HG02943 (cell line): Measurements from ENCODE around the gene FRRS1.
A peak's percentile ranks its signal among the peaks of the same experiment; 100 is the strongest.

Source experiments
- ATAC-seq: cut with Tn5 transposase; IDR thresholded peaks from one replicate; pipeline ENCODE4 v1.9.1; 2021; ENCODE audit warnings: mild to moderate bottlenecking, low read depth, moderate library complexity; ENCODE audit not compliant: unreplicated experiment

FRRS1 gene

GRCh38 chr1:99735852-99736251 lies 30.6 kb downstream of the FRRS1 start:
- no peak for ATAC-seq

GRCh38 chr1:99731384-99731783 lies 35.1 kb downstream of the FRRS1 start:
- no peak for ATAC-seq

DNA sequence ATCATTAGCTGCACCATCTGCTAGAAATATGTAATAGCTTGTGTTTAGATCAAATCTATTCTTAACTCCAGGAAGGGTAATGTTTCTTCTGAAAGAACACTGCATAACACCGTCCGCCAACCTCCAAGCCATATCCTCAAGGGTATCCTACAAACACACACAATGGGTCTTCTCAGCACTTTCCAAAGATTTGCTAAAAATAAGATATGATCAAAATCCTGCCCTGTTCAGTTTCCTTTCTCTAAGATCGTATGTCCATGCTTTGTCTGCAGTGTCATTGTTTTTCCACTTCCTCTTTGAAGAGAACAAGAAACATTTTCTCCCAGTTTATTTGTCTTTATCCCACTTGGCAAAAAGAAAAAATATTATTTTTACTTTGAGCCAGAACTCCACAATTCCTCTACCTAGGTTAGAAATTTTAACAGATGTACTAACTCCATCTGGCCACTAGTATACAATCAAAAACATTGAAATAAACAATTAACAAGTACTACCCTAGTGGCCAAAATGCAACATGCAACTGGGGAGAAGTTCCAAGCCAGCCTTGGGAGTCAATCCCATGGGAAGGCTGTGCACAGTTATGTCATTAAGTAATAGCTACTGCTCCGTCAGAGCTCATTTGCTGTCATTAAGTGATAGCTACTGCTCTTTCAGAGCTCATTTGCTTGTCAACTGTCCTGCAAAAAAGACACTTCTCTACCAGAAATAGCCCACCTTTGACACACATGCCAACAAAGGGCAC lies 37.8 kb downstream of the FRRS1 start:
- ATAC-seq, result no peak

GRCh38 chr1:99727575-99728185 lies 38.8 kb downstream of the FRRS1 start:
- no peak for ATAC-seq

DNA sequence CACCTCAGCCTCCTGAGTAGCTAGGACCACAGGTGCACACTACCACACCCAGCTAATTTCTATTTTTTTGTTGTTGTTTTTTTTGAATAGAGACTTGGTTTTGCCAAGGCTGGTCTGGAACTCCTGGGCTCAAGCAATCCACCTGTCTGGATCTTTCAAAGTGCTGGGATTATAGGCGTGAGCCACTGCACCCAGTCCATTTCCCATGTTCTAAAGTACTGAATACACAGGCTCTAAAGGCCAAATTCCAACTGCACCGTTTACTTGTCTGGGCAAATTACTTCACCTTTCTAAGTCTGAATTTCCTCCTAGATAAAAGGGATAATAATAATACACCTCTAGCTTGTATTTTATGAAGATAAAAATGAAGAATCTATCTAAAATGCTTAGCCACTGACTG lies 39.6 kb downstream of the FRRS1 start:
- no peak for ATAC-seq

- no peak for ATAC-seq
These were observed 40.0 kb downstream of the FRRS1 start for GRCh38 chr1:99726407-99726806.

- no peak for ATAC-seq
These were observed 40.4 kb downstream of the FRRS1 start for GRCh38 chr1:99725996-99726395.

- no peak for ATAC-seq
These were observed 43.2 kb downstream of the FRRS1 start for GRCh38 chr1:99723251-99723650.

DNA sequence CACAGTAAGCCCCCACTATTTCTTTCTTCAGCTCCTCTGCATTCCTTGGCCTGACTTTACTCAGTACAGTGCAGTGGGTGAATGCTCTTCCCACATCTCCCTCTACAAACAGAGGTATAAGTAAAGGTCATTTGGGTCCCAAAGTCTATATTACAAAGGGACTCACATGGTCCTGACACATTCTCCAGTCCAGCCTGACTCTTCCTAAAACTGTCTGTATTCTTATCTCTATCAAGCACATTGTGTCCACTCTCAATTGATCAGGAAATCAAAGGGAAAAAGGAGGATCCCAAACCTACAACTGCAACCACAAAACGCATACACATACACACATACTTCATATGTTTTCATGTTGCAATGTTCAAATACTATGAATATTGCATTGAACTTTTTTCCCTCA lies 49.4 kb downstream of the FRRS1 start:
- no peak for ATAC-seq

DNA sequence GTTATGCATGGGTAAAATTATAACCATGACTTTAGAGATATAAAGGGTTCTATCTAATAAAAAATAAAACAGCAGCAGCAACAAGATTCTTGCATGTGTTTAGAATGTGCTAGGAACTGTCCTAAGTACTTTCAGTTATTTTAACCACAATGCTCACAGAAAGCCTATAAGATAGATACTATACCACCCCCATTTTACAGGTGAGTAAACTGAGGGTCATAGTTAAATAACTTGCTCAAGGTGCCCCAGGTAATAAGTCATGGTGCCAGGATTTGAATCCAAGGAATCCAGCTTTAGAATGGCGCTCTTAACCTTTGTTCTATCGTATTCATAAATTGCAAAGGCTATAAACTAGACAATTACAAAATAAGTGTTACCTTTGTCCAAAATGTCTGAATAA lies 53.4 kb downstream of the FRRS1 start:
- no peak for ATAC-seq

DNA sequence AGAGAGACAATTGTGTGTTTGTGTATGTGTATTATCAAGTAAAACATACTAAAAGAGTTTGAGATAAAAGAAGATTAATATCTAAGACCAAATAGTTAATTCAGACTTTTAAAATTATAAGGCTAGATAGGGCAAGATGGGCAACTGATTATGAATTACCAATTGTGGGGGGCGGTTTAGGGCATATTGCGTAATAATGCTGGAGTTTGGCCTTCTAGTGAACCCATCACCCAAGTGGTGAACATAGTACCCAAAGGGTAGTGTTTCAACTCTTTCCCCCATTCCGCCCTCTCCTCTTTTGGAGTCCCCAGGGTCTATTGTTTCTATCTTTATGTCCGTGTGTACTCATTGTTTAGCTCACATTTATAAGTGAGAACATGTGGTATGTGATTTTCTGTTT lies 55.4 kb downstream of the FRRS1 start:
- no peak for ATAC-seq

DNA sequence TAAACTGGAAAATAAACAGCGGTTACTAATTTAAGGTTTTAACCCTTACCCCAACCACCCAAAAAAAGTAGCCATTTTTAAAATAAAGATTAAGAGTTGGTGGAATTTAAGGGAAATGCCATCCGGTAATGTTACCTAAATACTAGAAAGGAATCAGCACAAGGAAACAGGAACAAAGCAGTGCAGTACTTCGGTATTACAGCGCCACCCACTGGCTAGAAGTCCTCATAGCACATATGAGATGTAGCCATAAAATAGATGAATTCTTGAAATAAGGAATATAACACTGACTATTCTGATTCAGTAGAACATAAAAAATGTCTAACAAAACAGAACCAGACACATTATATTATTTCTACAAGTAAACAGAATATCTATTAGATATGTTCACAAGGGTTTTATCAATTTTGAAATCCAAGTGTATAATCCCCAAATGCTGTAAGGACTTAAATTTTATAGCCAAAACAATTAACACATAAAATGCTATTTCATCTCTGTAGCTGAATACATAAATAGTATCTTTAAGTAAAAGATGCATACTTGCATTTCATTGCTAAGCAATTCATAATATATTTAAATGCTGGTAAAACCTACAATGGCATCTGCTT lies 58.8 kb downstream of the FRRS1 start:
- no peak for ATAC-seq

DNA sequence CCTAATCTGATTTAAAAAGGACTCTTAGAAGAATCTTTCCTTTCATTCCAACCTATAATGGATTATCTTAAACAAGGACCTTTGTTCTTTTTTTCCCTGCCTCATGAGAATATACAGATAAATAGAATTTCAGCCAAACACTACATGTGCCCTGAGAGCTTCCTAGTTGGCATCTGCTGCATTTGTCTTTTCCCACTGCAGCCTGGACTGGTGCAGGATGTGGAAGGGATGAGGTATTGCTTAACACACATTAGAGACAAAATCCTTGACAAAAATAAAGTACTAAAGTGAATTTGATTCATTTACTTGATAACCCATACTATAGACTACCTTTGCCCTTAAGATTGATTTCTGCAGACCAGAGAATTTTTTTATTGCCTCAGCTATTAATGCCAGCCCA lies 61.0 kb downstream of the FRRS1 start:
- ATAC-seq, result no peak

DNA sequence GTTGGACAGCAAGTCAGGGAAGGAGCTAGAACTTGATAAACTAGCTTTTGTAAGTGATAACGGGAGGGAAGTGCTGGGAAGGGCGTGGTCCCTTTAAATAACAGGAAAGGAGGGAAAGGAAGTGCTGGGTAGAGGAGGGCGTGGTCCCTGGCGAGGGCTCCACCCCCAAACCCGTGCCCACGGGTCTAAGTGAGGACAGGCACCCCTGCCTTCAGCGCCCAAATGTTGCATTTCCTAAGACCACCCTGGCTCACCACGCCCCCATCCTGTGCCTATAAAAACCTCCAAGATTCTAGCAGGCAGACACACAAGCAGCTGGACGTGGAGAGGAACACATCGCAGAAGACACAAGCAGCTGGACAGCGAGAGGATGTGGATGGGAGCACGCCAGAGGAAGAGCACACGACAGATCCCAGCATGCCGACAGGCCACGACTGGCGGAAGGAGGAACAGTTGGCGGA lies 62.0 kb downstream of the FRRS1 start:
- no peak for ATAC-seq

DNA sequence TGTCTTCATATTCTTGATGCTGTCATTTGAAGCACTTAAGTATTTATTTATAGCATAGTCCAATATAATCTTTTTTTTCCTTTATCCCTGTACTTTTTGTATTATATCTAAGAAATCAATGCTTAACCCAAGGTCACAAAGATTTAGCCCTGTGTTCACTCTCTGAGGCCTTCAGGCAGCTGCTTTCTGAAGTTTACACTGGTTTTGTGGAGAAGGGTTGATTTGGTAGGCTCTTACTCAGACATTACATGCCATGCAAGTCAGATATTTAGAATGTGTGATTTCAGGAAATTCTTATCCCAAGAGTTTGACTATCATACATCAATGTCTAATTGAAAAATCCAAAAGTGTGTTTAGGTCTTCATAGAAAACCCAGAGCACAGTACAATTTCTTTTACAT lies 64.2 kb downstream of the FRRS1 start:
- no peak for ATAC-seq

DNA sequence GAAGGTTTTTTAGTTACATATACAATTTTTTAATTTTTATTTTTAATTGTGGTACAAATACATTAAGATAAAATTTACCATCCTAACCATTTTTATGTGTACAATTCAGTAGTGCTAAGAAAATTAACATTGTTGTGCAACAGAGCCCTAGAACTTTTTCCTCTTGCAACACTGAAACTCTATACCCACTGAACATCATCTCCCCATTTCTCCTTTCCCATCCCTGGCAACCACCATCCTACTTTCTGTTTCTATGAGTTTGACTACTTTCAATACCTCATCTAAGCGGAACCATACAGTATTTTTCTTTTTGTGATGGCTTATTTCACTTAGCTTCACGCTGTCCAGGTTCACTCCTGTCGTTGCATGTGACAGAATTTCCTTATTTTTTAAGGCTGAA lies 66.4 kb downstream of the FRRS1 start:
- no peak for ATAC-seq

DNA sequence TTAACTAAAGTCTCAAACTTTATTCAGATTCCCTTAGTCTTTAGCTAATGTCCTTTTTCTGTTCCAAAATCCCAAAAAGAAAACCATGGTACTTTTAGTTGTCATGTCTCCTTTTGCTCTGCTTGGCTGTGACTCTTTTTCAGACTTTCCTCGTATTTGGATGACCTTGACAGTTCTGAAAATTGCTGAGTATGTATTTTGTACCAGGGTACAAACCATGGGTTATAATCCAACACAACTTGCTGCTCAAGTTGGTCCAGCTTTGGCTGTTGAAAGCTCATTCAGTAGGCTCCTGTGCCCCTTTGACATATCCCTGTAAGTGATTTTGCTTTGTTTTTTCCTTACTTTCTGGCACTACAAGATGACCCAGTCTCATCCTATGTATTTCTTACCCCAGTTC lies 68.9 kb downstream of the FRRS1 start:
- ATAC-seq, result no peak

- no peak for ATAC-seq
These were observed 69.8 kb downstream of the FRRS1 start for GRCh38 chr1:99696616-99697015.

GRCh38 chr1:99691175-99691574 lies 75.3 kb downstream of the FRRS1 start:
- ATAC-seq, result no peak

DNA sequence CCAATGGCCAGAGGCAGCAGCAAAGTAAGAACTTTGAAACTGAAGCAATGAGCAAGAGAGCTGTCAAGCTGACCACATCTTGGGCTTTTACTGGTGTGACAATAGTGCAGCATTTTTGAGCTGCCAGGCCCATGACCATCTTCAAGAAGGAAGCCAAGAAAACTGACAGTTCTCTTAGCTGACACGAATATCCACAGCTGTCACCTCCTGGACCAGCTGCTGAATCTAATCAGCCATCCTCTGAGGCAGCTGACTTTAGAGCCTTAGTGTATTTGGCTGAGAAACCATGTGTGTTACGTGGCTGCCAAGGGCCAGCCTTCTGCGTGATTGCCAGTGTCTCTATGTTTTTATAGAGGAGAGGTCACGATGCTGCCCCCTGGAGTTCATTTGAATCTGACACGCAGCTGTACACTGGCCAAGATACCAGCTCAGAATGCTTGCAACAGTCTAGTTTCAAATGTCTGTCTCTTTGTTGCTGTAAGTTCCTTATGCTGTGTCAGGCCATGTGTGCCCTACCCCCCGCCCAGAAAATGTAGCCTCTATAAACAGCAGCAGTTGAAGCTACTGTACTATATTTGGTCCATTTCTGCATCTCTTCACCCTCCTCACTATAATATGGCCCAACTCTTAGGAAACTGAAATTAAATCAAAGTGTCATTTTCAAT lies 80.8 kb downstream of the FRRS1 start:
- ATAC-seq, result peak; percentile 91

GRCh38 chr1:99682291-99682751 lies 84.1 kb downstream of the FRRS1 start:
- no peak for ATAC-seq
